Ascending aorta (tissue), 2 donors: ENCODE measurements around the gene SACM1L. TPM values are rescaled to one million over a fixed set of nuclear protein-coding genes. Genes with fewer than 3 reads are reported as not detected.
A peak's percentile ranks its signal among the peaks of the same experiment; 100 is the strongest.
"Not testable (repeated sequence)": the region's sequence is repeated elsewhere in the genome, so short reads cannot be mapped to it uniquely, and the experiment has no call there.

Source experiments
- DNase-seq, 2 donors: peaks; one replicate each; pipeline ENCODE4 v3.0.0-alpha.2; 2019; ENCODE audit warnings: low spot score in 2 of 2
- H3K27ac ChIP-seq, 2 donors: fragments of 200-600 bp; sonication (generic); one replicate each; pipeline ENCODE4 v1.5.1; 2016 to 2017; ENCODE audit warnings: mild to moderate bottlenecking in 1 of 2
- H3K27me3 ChIP-seq: fragments of 200-600 bp; sonication (generic); one replicate; pipeline ENCODE4 v1.5.1; 2017
- H3K36me3 ChIP-seq, 2 donors: fragments of 200-600 bp; sonication (generic); one replicate each; pipeline ENCODE4 v1.5.1; 2016
- H3K4me1 ChIP-seq, 2 donors: fragments of 200-600 bp; sonication (generic); one replicate each; pipeline ENCODE4 v1.5.1; 2016 to 2017; ENCODE audit warnings: mild to moderate bottlenecking in 1 of 2
- H3K4me3 ChIP-seq, 2 donors: fragments of 200-600 bp; sonication (generic); one replicate each; pipeline ENCODE4 v1.5.1; 2016 to 2017; ENCODE audit warnings: mild to moderate bottlenecking in 1 of 2
- H3K9me3 ChIP-seq, 2 donors: fragments of 200-600 bp; sonication (generic); one replicate each; pipeline ENCODE4 v1.5.1; 2016
- CTCF ChIP-seq, 3 experiments: fragments of 200-600 bp in 2 of 3; fragments of 450-650 bp in 1 of 3; sonication (generic) in 2 of 3; IDR thresholded peaks; one replicate each; pipeline ENCODE4 v1.5.1; 2016 to 2019; ENCODE audit warnings: antibody characterized with exemption in 3 of 3, mild to moderate bottlenecking in 1 of 3, moderate library complexity in 1 of 3
- intact Hi-C: fragments of 100-400 bp; cut with DNase I; formaldehyde crosslinking; loops from one replicate; pipeline ENCODE4 v1.15.1; 2023
- total RNA-seq: library from RNA; depleted of rRNA; stranded (reverse); fragments of >200 nt; gene quantifications from one replicate; pipeline ENCODE4 v1.1.0, GENCODE V29; 2016

The SACM1L gene
- total RNA-seq, 1 donor from 2014 or later, result 7.2 TPM

- intact Hi-C loops, result no loop called here
- no peaks in the 10 kb centered on the region for H3K27me3 ChIP-seq
- no peak overlapping the region for H3K27ac ChIP-seq
- H3K9me3 ChIP-seq, result no peaks in the 10 kb centered on the region
- H3K4me1 ChIP-seq, result no peaks in the 10 kb centered on the region
- TF ChIP-seq CTCF (IDR thresholded peaks at IDR 0.05), result no peak
- peaks cover 5 to 7% of the 10 kb centered on the region in 2 donors for H3K36me3 ChIP-seq
- DNase-seq, result no peak
- H3K4me3 ChIP-seq, result no peak overlapping the region
Observed at GRCh38 chr3:45751537-45752242, 62.5 kb downstream of the SACM1L start.

GRCh38 chr3:45753095-45753494, 63.9 kb downstream of the SACM1L start:
- Histone ChIP-seq H3K36me3 (no peaks in the 10 kb centered on the region), H3K27ac (no peak overlapping the region), H3K27me3 (no peaks in the 10 kb centered on the region), H3K4me1 (no peaks in the 10 kb centered on the region), H3K4me3 (no peak overlapping the region), H3K9me3 (no peaks in the 10 kb centered on the region)
- TF ChIP-seq CTCF (IDR thresholded peaks at IDR 0.05), result no peak
- intact Hi-C loops, result no loop called here
- no peak for DNase-seq

GRCh38 chr3:45754461-45754860, 65.3 kb downstream of the SACM1L start:
- Histone ChIP-seq H3K9me3 (no peaks in the 10 kb centered on the region), H3K4me3 (no peak overlapping the region), H3K27ac (no peak overlapping the region), H3K4me1 (no peaks in the 10 kb centered on the region), H3K36me3 (no peaks in the 10 kb centered on the region), H3K27me3 (no peaks in the 10 kb centered on the region)
- intact Hi-C loops, result no loop called here
- no peak for TF ChIP-seq CTCF (IDR thresholded peaks at IDR 0.05)
- DNase-seq, result no peak

- Histone ChIP-seq H3K36me3 (no peaks in the 10 kb centered on the region), H3K27me3 (no peaks in the 10 kb centered on the region), H3K4me3 (no peak overlapping the region), H3K27ac (no peak overlapping the region), H3K9me3 (no peaks in the 10 kb centered on the region), H3K4me1 (no peaks in the 10 kb centered on the region)
- no peak for DNase-seq
- no peak for TF ChIP-seq CTCF (IDR thresholded peaks at IDR 0.05)
- intact Hi-C loops, result no loop called here
Observed at GRCh38 chr3:45756055-45756454, 66.9 kb downstream of the SACM1L start.

- H3K9me3 ChIP-seq, H3K4me3 ChIP-seq, H3K36me3 ChIP-seq, DNase-seq, intact Hi-C loops, H3K27ac ChIP-seq, H3K4me1 ChIP-seq, H3K27me3 ChIP-seq: not testable (repeated sequence)
Observed at GRCh38 chr3:45757141-45757540, 67.9 kb downstream of the SACM1L start.

GRCh38 chr3:45758871-45759270, 69.7 kb downstream of the SACM1L start:
- DNase-seq, result peak in 1 of 2 donors; percentile 55
- no peaks in the 10 kb centered on the region for H3K4me1 ChIP-seq
- H3K36me3 ChIP-seq, result no peaks in the 10 kb centered on the region
- H3K27me3 ChIP-seq, result no peaks in the 10 kb centered on the region
- H3K9me3 ChIP-seq, result no peaks in the 10 kb centered on the region
- H3K27ac ChIP-seq, result no peak overlapping the region
- intact Hi-C loops, result no loop called here
- H3K4me3 ChIP-seq, result no peak overlapping the region
- TF ChIP-seq CTCF (IDR thresholded peaks at IDR 0.05), result no peak
